HG02571 (cell line): ENCODE results near the gene GBP4.

Source experiments
- ATAC-seq: cut with Tn5 transposase; IDR thresholded peaks from one replicate; pipeline ENCODE4 v1.9.1; 2021; ENCODE audit warnings: mild to moderate bottlenecking, moderate library complexity; ENCODE audit not compliant: unreplicated experiment

GBP4 gene

GRCh38 chr1:89172468-89173143 is 26.1 kb downstream of the GBP4 start:
- ATAC-seq = no peak

GRCh38 chr1:89171067-89171438 is 27.7 kb downstream of the GBP4 start:
- ATAC-seq = no peak

GRCh38 chr1:89170170-89171066 is 28.3 kb downstream of the GBP4 start:
- ATAC-seq = no peak

DNA sequence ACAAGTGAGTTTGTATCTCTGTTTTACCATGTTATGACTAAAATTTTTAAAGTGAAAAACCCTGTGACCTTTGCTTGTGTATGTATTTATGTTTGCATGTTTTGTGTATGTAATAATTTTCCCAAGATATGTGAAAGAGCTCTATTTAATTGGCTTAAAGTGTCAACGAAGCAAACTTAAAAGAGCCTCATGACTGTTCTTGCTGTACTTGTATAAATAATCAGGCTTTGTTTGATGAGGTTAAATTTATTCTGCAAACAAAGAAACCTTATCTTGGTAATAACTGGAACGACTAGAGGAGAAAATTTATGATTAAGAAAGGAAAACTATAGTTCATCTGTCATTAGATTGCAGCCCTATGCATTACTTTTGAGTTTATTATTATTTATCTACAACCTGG is 29.6 kb downstream of the GBP4 start:
- ATAC-seq = no peak

DNA sequence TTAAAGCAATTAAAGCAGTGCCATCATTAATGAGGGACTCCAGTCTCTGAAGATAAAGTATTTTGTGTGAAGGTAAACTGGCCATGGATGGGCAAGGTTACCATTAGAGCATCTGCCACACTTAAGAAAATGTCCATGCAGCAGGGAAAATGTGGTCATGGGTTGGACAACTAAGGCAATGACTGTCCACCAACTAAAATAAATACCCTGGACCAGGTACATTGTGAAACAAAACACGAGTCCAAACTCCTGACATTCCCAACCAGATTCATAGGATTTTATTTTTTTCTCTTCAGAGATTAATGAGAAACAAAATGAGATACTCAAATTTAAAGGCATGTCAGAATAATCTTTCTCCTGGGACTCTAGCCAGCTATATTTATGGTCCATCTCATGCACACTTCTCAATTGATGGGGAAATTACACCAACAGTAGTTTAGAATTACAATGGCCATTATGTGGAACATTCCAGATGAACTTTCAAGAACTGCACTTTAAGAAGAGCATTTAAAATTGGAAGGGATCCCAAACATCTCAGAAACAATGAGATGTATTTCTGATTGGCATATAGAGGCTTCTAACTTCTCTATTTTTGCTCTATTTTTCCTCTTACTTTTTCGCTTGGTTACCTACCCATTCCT is 31.0 kb downstream of the GBP4 start:
- no peak for ATAC-seq

GRCh38 chr1:89166705-89167104 is 32.0 kb downstream of the GBP4 start:
- no peak for ATAC-seq

DNA sequence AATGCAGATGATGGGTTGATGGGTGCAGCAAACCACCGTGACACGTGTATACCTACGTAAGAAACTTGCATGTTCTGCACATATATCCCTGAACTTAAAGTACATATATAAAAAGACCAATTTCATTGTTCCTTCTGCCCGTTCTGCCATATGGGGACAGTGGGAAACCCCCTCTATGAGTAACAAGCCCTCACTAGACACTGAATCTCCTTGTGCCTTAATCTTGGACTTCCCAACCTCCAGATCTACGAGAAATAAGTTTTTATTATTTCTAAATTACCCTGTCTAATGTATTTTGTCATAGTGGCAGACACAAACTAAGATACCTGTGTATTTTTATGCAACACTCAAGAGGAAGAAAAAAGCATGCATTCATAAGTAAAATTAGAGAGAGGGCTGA is 32.9 kb downstream of the GBP4 start:
- no peak for ATAC-seq

- ATAC-seq = no peak
These were observed 47.7 kb downstream of the GBP4 start for GRCh38 chr1:89151047-89151446.

DNA sequence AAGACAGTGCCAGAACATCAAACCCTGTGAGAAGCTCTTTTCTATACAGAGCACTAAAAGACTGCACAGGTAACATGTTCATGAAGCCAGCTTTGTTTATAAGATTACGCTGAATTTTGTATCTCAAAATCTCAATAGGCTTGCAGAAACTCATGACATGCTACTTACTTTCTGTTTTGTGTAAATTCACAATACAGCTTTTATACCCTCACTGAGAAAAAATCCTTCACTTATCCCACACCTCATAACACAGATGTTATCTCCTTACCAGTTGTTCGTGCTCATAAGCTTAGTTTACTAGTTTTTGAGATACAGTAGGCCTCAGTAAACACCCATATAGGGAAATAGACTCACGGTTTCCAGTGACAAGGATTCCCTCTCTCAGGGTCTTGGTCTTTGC is 48.8 kb downstream of the GBP4 start:
- ATAC-seq = no peak

DNA sequence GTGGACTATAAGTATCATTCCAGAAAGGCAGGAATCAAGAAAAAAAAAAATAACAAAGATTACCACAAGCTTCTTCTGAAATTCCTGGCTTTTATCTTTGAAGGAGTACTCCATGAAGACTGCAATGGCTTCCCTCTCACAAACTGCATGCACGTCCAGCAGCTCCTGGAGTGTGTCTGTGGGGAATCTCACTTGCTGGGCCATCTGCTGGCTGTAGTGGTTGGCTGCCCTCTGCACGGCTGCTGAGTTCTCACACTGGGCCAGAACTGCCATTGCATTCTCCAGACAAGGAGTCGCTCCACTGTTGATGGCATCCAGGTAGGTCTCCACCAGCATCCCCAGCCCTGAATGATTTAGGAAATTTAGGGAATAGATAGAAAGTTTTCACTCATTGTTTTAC is 49.5 kb downstream of the GBP4 start:
- ATAC-seq = no peak

GRCh38 chr1:89147678-89148658 is 50.8 kb downstream of the GBP4 start:
- no peak for ATAC-seq

DNA sequence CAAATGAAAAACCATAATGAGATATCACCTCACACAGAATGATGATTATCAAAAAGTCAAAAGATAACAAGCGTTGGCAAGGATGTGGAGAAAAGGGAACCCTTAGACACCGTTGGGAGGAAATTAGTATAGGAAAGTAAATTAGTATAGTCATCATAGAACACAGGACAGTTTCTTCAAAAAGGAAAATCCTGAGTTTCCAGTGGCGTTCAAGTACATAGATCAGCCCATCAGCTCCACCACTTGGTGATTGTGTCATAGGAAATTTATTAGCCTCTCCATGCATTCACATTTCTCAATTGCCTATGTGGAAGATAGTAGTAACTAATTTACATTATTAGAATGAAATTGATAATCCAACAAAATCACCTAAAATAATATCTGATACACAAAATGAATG is 52.0 kb downstream of the GBP4 start:
- ATAC-seq = no peak

DNA sequence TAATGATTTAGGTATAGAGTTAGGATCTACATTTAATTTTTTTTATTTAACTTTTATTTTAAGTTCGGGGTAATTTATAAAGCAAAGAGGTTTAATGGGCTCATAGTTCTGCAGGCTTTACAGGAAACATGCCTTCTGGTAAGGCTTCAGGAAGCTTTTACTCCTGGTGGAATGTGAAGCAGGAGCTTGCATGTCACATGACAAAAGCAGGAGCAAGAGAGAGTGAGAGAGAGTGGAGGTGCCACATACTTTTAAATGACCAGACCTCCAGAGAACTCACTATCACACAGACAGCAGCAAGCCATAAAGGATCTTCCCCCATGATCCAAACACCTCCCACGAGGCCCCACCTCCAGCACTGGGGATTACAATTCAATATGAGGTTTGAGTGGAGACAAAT is 55.3 kb downstream of the GBP4 start:
- ATAC-seq = no peak

DNA sequence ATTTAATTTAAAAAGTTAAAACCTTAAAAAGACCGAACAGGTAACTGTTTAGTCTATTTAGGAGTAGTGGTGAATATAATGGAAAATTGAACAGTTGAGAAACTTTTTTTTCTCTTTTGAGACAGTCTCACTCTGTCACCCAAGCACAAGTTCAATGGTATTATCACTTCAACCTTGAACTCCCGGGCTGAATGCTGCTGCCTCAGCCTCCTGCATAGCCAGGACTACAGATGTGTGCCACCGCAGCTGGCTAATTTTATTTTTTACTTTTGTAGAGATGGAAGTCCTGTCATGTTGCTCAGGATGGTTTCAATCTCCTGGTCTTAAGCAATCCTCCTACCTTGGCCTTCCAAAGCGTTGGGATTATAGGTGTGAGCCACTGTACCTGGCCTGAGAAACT is 56.6 kb downstream of the GBP4 start:
- ATAC-seq = no peak

GRCh38 chr1:89133747-89134146 is 65.0 kb downstream of the GBP4 start:
- no peak for ATAC-seq
